Choroid plexus epithelial cell (primary cell): ENCODE measurements around the gene KCNC2.

Experiments used
- DNase-seq: peaks from one replicate; pipeline ENCODE4 v3.0.0-alpha.2; 2010; ENCODE audit warnings: low read depth
- H3K4me3 ChIP-seq: 2 replicates; pipeline ENCODE4 v1.5.1; 2011; ENCODE audit warnings: low read depth, mild to moderate bottlenecking, control low read depth, low read length, moderate library complexity
- TF ChIP-seq, protein P1 (sequence below): conservative IDR thresholded peaks from 2 replicates; pipeline ENCODE4 v1.5.1; 2011; ENCODE audit warnings: low read depth, mild to moderate bottlenecking, control low read depth, inconsistent platforms, low read length, moderate library complexity

KCNC2 gene

GRCh38 chr12:75042125-75042524, 167.5 kb downstream of the KCNC2 start:
- H3K4me3 ChIP-seq: no peak overlapping the region
- no peak for DNase-seq
- TF ChIP-seq, protein P1, sequence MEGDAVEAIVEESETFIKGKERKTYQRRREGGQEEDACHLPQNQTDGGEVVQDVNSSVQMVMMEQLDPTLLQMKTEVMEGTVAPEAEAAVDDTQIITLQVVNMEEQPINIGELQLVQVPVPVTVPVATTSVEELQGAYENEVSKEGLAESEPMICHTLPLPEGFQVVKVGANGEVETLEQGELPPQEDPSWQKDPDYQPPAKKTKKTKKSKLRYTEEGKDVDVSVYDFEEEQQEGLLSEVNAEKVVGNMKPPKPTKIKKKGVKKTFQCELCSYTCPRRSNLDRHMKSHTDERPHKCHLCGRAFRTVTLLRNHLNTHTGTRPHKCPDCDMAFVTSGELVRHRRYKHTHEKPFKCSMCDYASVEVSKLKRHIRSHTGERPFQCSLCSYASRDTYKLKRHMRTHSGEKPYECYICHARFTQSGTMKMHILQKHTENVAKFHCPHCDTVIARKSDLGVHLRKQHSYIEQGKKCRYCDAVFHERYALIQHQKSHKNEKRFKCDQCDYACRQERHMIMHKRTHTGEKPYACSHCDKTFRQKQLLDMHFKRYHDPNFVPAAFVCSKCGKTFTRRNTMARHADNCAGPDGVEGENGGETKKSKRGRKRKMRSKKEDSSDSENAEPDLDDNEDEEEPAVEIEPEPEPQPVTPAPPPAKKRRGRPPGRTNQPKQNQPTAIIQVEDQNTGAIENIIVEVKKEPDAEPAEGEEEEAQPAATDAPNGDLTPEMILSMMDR: no peak

DNA sequence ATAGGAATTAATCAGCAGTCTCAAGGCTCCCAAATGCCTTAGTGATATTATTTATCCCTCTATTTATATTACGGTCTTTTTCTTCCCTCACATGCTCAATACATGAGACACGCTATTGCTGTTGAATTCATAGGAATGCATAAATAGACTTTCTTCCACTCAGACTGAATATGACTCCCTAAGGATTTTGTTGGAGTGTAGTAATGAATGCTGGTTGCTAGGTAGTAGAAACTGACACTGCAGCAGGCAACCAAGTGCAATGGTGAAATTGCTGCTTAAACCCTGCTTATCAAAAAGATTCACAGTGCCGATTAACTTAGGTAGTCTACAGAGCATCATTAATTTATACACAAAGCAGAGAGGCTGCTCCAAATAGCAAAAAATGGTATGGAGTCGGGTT, 168.2 kb downstream of the KCNC2 start:
- no peak for DNase-seq
- H3K4me3 ChIP-seq: no peak overlapping the region
- TF ChIP-seq, protein P1: no peak

- H3K4me3 ChIP-seq: no peak overlapping the region
- peak; percentile 3 for DNase-seq
- TF ChIP-seq, protein P1: no peak
These were observed 189.5 kb downstream of the KCNC2 start for GRCh38 chr12:75020068-75020557.

- DNase-seq: no peak
- H3K4me3 ChIP-seq: no peak overlapping the region
- TF ChIP-seq, protein P1: no peak
These were observed 198.5 kb downstream of the KCNC2 start for GRCh38 chr12:75011120-75011519.

DNA sequence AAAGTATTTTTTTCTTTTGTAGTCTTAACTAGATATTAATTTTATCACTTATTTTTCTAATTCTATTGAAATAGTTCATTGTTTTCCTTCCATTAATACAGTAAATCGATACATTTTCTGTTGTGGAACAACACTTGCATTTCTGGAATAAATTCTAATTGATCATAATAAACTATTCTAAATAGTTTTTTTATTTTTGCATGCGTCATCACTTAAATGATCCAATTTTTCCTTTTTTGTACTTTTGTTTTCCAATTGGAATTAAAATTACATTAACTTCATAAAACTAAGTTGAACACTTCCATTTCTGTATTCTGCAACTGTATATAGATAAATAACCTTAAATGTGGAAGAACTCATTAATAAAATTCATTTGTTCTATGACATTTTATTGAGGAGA, 202.5 kb downstream of the KCNC2 start:
- no peak for DNase-seq
- TF ChIP-seq, protein P1: no peak
- no peak overlapping the region for H3K4me3 ChIP-seq

DNA sequence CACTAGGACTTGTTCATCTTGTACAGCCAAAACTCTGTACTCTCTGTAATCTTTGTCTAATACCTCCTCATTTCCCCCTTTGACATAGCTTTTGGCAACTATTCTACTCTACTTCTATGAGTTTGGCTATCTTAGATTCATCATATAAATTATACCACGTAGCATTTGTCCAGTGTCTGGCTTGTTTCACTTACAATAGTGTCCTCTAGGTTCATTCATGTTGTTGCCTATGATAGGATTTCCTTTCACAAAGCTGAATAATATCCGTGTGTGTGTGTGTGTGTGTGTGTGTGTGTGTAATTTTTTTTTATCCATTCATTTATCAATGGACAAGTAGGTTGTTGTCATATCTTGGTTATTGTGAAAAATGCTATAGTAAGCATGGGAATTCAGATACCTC, 209.5 kb downstream of the KCNC2 start:
- no peak overlapping the region for H3K4me3 ChIP-seq
- TF ChIP-seq, protein P1: no peak
- DNase-seq: no peak

DNA sequence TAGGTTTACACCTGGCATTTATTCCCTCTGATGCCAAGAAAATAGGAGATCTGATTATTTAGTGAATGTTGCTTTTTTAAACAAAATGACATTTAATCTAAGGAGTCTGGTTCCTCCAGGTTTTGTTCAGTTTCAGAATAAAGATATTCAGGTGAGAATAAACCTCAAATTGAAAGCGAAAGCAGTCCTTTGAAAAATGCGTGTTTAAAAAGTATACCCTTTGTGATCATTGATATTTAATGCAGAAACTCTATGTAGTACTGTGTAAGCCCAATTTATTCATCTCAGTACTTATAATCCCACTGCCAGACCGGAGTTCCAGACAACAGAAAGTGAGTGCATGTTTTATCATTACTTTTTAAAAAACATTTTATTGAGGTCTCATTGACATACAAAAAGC, 210.2 kb downstream of the KCNC2 start:
- TF ChIP-seq, protein P1: no peak
- no peak for DNase-seq
- H3K4me3 ChIP-seq: no peak overlapping the region
